ENCODE measurements around the gene MANSC4. TPM values are rescaled to one million over a fixed set of nuclear protein-coding genes. Genes with fewer than 3 reads are reported as not detected.

Gene MANSC4
- total and polyA plus RNA-seq, 4 donors = not detected

DNA sequence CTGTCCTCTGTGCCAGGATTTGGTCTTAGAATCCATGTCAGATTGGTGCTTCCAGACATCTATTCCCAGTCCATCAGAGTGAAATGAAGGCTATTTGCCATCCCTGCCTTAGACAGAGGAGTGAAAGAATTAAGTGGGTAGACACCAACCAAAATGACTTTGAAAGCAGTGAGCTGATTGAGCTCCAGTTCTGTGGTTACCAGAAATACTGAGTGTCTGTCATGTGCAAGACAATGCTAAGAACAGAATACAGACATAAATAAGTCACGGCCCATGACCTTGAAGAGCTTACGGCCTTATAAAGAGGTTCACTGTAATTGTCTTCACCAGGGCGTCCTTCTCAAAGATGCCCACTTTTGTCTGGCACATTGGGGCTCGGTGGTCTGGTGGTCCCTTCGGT is 21.6 kb upstream of the MANSC4 start:
- Histone ChIP-seq H3K4me1 (ENCODE audit: control insufficient read depth in 4 of 4, insufficient read depth in 4 of 4, low read length in 3 of 4) (no peaks in the 10 kb centered on the region), H3K9ac (ENCODE audit: low read depth in 1 of 2, low read length in 2 of 2) (no peak overlapping the region), H3K27ac (ENCODE audit: low read depth in 1 of 2, low read length in 2 of 2) (no peak overlapping the region), H3K27me3 (ENCODE audit: control insufficient read depth in 4 of 4, insufficient read depth in 4 of 4, low read length in 3 of 4) (no peaks in the 10 kb centered on the region), H3K4me3 (ENCODE audit: low read depth in 1 of 3, low read length in 3 of 3) (no peak overlapping the region), H3K36me3 (ENCODE audit: control insufficient read depth in 4 of 4, insufficient read depth in 3 of 4, low read depth in 1 of 4, low read length in 3 of 4) (peaks cover 0 to 13% (median 8%) of the 10 kb centered on the region in 4 donors), H3K9me3 (ENCODE audit: control insufficient read depth in 4 of 4, low read length in 3 of 4) (no peaks in the 10 kb centered on the region)
- WGBS = 92% methylated on average over 5 of the region's 5 CpGs
- TF ChIP-seq TAF1 (conservative IDR thresholded peaks at IDR 0.05) (no peak), EGR1 (IDR thresholded peaks at IDR 0.05; ENCODE audit: low read depth in 2 of 2) (no peak), RXRA (IDR thresholded peaks at IDR 0.05) (no peak), YY1 (IDR thresholded peaks at IDR 0.05) (no peak), HNF4A (conservative IDR thresholded peaks at IDR 0.05) (no peak), SP1 (IDR thresholded peaks at IDR 0.05) (no peak), HNF4G (IDR thresholded peaks at IDR 0.05) (no peak), GABPA (IDR thresholded peaks at IDR 0.05 in 1 of 2, conservative IDR thresholded peaks at IDR 0.05 in 1 of 2) (no peak), FOXA2 (IDR thresholded peaks at IDR 0.05) (no peak), JUND (IDR thresholded peaks at IDR 0.05) (no peak), FOXA1 (IDR thresholded peaks at IDR 0.05) (no peak), RAD21 (IDR thresholded peaks at IDR 0.05) (no peak)
- TF ChIP-seq, protein P1, sequence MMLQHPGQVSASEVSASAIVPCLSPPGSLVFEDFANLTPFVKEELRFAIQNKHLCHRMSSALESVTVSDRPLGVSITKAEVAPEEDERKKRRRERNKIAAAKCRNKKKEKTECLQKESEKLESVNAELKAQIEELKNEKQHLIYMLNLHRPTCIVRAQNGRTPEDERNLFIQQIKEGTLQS (IDR thresholded peaks at IDR 0.05) = no peak
- TF ChIP-seq, protein P2, sequence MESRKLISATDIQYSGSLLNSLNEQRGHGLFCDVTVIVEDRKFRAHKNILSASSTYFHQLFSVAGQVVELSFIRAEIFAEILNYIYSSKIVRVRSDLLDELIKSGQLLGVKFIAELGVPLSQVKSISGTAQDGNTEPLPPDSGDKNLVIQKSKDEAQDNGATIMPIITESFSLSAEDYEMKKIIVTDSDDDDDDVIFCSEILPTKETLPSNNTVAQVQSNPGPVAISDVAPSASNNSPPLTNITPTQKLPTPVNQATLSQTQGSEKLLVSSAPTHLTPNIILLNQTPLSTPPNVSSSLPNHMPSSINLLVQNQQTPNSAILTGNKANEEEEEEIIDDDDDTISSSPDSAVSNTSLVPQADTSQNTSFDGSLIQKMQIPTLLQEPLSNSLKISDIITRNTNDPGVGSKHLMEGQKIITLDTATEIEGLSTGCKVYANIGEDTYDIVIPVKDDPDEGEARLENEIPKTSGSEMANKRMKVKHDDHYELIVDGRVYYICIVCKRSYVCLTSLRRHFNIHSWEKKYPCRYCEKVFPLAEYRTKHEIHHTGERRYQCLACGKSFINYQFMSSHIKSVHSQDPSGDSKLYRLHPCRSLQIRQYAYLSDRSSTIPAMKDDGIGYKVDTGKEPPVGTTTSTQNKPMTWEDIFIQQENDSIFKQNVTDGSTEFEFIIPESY (IDR thresholded peaks at IDR 0.05) = no peak
- TF ChIP-seq, protein P3, sequence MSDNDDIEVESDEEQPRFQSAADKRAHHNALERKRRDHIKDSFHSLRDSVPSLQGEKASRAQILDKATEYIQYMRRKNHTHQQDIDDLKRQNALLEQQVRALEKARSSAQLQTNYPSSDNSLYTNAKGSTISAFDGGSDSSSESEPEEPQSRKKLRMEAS (IDR thresholded peaks at IDR 0.05) = no peak
- TF ChIP-seq, protein P4, sequence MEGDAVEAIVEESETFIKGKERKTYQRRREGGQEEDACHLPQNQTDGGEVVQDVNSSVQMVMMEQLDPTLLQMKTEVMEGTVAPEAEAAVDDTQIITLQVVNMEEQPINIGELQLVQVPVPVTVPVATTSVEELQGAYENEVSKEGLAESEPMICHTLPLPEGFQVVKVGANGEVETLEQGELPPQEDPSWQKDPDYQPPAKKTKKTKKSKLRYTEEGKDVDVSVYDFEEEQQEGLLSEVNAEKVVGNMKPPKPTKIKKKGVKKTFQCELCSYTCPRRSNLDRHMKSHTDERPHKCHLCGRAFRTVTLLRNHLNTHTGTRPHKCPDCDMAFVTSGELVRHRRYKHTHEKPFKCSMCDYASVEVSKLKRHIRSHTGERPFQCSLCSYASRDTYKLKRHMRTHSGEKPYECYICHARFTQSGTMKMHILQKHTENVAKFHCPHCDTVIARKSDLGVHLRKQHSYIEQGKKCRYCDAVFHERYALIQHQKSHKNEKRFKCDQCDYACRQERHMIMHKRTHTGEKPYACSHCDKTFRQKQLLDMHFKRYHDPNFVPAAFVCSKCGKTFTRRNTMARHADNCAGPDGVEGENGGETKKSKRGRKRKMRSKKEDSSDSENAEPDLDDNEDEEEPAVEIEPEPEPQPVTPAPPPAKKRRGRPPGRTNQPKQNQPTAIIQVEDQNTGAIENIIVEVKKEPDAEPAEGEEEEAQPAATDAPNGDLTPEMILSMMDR (IDR thresholded peaks at IDR 0.05; ENCODE audit: low read depth, low read length, missing input control) = no peak
- TF ChIP-seq, protein P5, sequence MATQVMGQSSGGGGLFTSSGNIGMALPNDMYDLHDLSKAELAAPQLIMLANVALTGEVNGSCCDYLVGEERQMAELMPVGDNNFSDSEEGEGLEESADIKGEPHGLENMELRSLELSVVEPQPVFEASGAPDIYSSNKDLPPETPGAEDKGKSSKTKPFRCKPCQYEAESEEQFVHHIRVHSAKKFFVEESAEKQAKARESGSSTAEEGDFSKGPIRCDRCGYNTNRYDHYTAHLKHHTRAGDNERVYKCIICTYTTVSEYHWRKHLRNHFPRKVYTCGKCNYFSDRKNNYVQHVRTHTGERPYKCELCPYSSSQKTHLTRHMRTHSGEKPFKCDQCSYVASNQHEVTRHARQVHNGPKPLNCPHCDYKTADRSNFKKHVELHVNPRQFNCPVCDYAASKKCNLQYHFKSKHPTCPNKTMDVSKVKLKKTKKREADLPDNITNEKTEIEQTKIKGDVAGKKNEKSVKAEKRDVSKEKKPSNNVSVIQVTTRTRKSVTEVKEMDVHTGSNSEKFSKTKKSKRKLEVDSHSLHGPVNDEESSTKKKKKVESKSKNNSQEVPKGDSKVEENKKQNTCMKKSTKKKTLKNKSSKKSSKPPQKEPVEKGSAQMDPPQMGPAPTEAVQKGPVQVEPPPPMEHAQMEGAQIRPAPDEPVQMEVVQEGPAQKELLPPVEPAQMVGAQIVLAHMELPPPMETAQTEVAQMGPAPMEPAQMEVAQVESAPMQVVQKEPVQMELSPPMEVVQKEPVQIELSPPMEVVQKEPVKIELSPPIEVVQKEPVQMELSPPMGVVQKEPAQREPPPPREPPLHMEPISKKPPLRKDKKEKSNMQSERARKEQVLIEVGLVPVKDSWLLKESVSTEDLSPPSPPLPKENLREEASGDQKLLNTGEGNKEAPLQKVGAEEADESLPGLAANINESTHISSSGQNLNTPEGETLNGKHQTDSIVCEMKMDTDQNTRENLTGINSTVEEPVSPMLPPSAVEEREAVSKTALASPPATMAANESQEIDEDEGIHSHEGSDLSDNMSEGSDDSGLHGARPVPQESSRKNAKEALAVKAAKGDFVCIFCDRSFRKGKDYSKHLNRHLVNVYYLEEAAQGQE (IDR thresholded peaks at IDR 0.05) = no peak
- DNase-seq (ENCODE audit: low spot score) = no peak
